ENCODE data around the gene ITGA11.

DNA sequence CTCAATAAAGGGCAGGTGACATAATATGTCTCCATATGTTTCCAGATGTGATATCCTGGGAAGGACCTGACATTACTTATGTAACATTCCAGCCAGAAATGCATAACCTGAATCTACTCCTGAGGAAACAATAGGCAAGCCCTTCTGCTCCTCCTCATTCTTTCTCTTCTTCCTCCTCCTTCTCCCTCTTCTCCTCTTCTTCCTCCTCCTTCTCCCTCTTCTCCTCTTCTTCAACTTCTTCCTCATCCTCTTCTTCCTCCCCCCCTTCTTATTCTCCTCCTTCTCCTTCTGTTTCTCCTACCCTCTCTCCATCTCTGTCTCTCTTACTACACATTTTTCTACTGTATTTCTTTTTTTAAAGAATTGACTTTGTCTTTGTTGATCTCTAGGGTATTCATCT is 43.5 kb upstream of the ITGA11 start:
- TF ChIP-seq, protein P1, sequence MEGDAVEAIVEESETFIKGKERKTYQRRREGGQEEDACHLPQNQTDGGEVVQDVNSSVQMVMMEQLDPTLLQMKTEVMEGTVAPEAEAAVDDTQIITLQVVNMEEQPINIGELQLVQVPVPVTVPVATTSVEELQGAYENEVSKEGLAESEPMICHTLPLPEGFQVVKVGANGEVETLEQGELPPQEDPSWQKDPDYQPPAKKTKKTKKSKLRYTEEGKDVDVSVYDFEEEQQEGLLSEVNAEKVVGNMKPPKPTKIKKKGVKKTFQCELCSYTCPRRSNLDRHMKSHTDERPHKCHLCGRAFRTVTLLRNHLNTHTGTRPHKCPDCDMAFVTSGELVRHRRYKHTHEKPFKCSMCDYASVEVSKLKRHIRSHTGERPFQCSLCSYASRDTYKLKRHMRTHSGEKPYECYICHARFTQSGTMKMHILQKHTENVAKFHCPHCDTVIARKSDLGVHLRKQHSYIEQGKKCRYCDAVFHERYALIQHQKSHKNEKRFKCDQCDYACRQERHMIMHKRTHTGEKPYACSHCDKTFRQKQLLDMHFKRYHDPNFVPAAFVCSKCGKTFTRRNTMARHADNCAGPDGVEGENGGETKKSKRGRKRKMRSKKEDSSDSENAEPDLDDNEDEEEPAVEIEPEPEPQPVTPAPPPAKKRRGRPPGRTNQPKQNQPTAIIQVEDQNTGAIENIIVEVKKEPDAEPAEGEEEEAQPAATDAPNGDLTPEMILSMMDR (IDR thresholded peaks at IDR 0.05): no peak
- TF ChIP-seq POLR2A (IDR thresholded peaks at IDR 0.05): no peak

Data from ovary (tissue), 3 donors.